Tibial nerve (tissue), 4 donors: ENCODE measurements around the gene ZFP64. TPM values are rescaled to one million over a fixed set of nuclear protein-coding genes. Genes with fewer than 3 reads are reported as not detected.

ENCODE experiments used
- DNase-seq, 2 donors: peaks; one replicate each; pipeline ENCODE4 v3.0.0-alpha.2; 2019; ENCODE audit warnings: low spot score in 2 of 2
- H3K27ac ChIP-seq, 4 donors: fragments of 200-600 bp; sonication (generic) in 3 of 4; one replicate each; pipeline ENCODE4 v1.5.1; 2017 to 2019; ENCODE audit warnings: mild to moderate bottlenecking in 1 of 4
- H3K27me3 ChIP-seq, 2 donors: fragments of 200-600 bp; sonication (generic) in 1 of 2; one replicate each; pipeline versions ENCODE4 v1.5.1 to v1.6.0; 2017 to 2019
- H3K36me3 ChIP-seq, 3 donors: fragments of 200-600 bp; sonication (generic); one replicate each; pipeline ENCODE4 v1.5.1; 2018 to 2019
- H3K4me1 ChIP-seq, 4 donors: fragments of 200-600 bp; sonication (generic) in 3 of 4; one replicate each; pipeline ENCODE4 v1.5.1; 2017 to 2019
- H3K4me3 ChIP-seq, 4 donors: fragments of 200-600 bp; sonication (generic) in 3 of 4; one replicate each; pipeline ENCODE4 v1.5.1; 2017 to 2019; ENCODE audit warnings: mild to moderate bottlenecking in 1 of 4, moderate library complexity in 1 of 4
- H3K9me3 ChIP-seq, 4 donors: fragments of 200-600 bp; sonication (generic) in 3 of 4; one replicate each; pipeline ENCODE4 v1.5.1; 2017 to 2019
- CTCF ChIP-seq, 5 experiments: fragments of 200-600 bp in 3 of 5; fragments of 450-650 bp in 2 of 5; sonication (generic) in 3 of 5; IDR thresholded peaks; one replicate each; pipeline ENCODE4 v1.5.1; 2016 to 2019; ENCODE audit warnings: antibody characterized with exemption in 5 of 5, mild to moderate bottlenecking in 3 of 5, moderate library complexity in 2 of 5
- EP300 ChIP-seq, 2 donors: sonication (generic); formaldehyde crosslinking; IDR thresholded peaks; one replicate each; pipeline ENCODE4 v1.6.1; 2017; ENCODE audit warnings: antibody characterized with exemption in 2 of 2, mild to moderate bottlenecking in 1 of 2
- POLR2A ChIP-seq, 2 donors: fragments of 450-650 bp; IDR thresholded peaks; one replicate each; pipeline ENCODE4 v1.6.1; 2017; ENCODE audit warnings: antibody characterized with exemption in 2 of 2, mild to moderate bottlenecking in 2 of 2, moderate library complexity in 2 of 2
- WGBS, 2 donors: methylation state at CpG; one replicate each; pipeline ENCODE4 v1.1.5; 2018; 5-methylcytosine and 5-hydroxymethylcytosine counted together
- total RNA-seq, 4 donors: library from RNA; depleted of rRNA; stranded (reverse); fragments of >200 nt; gene quantifications; one replicate each; pipeline ENCODE4 v1.1.0, GENCODE V29; 2016

The ZFP64 gene
- total RNA-seq, 4 donors from 2014 or later = 14.0 to 19.4 (median 15.9) TPM

GRCh38 chr20:52110456-52110855, 81.1 kb downstream of the ZFP64 start:
- Histone ChIP-seq H3K4me3 (no peak overlapping the region), H3K36me3 (peaks cover 0 to 4% (median 0%) of the 10 kb centered on the region in 3 donors), H3K27me3 (peaks cover 0 to 20% of the 10 kb centered on the region in 2 donors), H3K9me3 (no peaks in the 10 kb centered on the region), H3K4me1 (peaks cover 0 to 11% (median 1%) of the 10 kb centered on the region in 4 donors), H3K27ac (no peak overlapping the region)
- no peak for TF ChIP-seq POLR2A (IDR thresholded peaks at IDR 0.05)
- TF ChIP-seq CTCF (IDR thresholded peaks at IDR 0.05) = no peak
- no peak for TF ChIP-seq EP300 (IDR thresholded peaks at IDR 0.05)
- WGBS, 2 donors = 94 to 100% methylated on average over 4 to 6 of the region's 6 CpGs
- no peak for DNase-seq

GRCh38 chr20:52105442-52106422, 85.8 kb downstream of the ZFP64 start:
- no peak for TF ChIP-seq CTCF (IDR thresholded peaks at IDR 0.05)
- no peak for TF ChIP-seq EP300 (IDR thresholded peaks at IDR 0.05)
- no peak for TF ChIP-seq POLR2A (IDR thresholded peaks at IDR 0.05)

GRCh38 chr20:52104546-52105441, 86.8 kb downstream of the ZFP64 start:
- no peaks in the 10 kb centered on the region for H3K36me3 ChIP-seq
- peaks cover 0 to 33% (median 14%) of the 10 kb centered on the region in 4 donors for H3K4me1 ChIP-seq
- TF ChIP-seq POLR2A (IDR thresholded peaks at IDR 0.05) = no peak
- no peak for TF ChIP-seq EP300 (IDR thresholded peaks at IDR 0.05)
- TF ChIP-seq CTCF (IDR thresholded peaks at IDR 0.05) = no peak
- H3K9me3 ChIP-seq = no peaks in the 10 kb centered on the region
- no peak for DNase-seq
- H3K27me3 ChIP-seq = peaks cover 0 to 42% of the 10 kb centered on the region in 2 donors
- H3K27ac ChIP-seq = no peak overlapping the region
- 3% methylated on average over 23 to 55 of the region's 82 CpGs for WGBS, 2 donors
- peak overlapping the region; percentile 4 to 48 (median 27) for H3K4me3 ChIP-seq

More at GRCh38 chr20:52105442-52106422, 85.8 kb downstream of the ZFP64 start:
- H3K4me1 ChIP-seq = peaks cover 0 to 33% (median 14%) of the 10 kb centered on the region in 4 donors
- 3% methylated on average over 36 to 42 of the region's 47 CpGs for WGBS, 2 donors
- H3K27ac ChIP-seq = no peak overlapping the region
- H3K36me3 ChIP-seq = peaks cover 0 to 4% (median 0%) of the 10 kb centered on the region in 3 donors
- H3K27me3 ChIP-seq = peaks cover 0 to 42% of the 10 kb centered on the region in 2 donors
- H3K4me3 ChIP-seq = peak overlapping the region in 3 of 4 donors; percentile 15 to 48 (median 32)
- no peaks in the 10 kb centered on the region for H3K9me3 ChIP-seq
- DNase-seq = no peak

GRCh38 chr20:52103913-52104545, 87.5 kb downstream of the ZFP64 start:
- peaks cover 0 to 33% (median 14%) of the 10 kb centered on the region in 4 donors for H3K4me1 ChIP-seq
- 2 to 3% methylated on average over 30 to 31 of the region's 33 CpGs for WGBS, 2 donors
- H3K27ac ChIP-seq = no peak overlapping the region
- TF ChIP-seq POLR2A (IDR thresholded peaks at IDR 0.05) = no peak
- no peak for TF ChIP-seq EP300 (IDR thresholded peaks at IDR 0.05)
- TF ChIP-seq CTCF (IDR thresholded peaks at IDR 0.05) = no peak
- peaks cover 0 to 42% of the 10 kb centered on the region in 2 donors for H3K27me3 ChIP-seq
- H3K9me3 ChIP-seq = no peaks in the 10 kb centered on the region
- H3K4me3 ChIP-seq = peak overlapping the region in 3 of 4 donors; percentile 22 to 48 (median 32)
- no peak for DNase-seq
- H3K36me3 ChIP-seq = no peaks in the 10 kb centered on the region
